Measurements from ENCODE around the gene APEX2.
"Not testable (repeated sequence)": the region's sequence is repeated elsewhere in the genome, so short reads cannot be mapped to it uniquely, and the experiment has no call there.

APEX2 gene

GRCh38 chrX:54999717-55000598, at the start of gene APEX2:
Gene APEX2 (plus strand): TSS chrX:55000363. CDS start chrX:55000423, 60 bp downstream.
- peak; percentile 70 to 78 for DNase-seq (ENCODE audit: low read depth in 1 of 2, low spot score in 1 of 2)

DNA sequence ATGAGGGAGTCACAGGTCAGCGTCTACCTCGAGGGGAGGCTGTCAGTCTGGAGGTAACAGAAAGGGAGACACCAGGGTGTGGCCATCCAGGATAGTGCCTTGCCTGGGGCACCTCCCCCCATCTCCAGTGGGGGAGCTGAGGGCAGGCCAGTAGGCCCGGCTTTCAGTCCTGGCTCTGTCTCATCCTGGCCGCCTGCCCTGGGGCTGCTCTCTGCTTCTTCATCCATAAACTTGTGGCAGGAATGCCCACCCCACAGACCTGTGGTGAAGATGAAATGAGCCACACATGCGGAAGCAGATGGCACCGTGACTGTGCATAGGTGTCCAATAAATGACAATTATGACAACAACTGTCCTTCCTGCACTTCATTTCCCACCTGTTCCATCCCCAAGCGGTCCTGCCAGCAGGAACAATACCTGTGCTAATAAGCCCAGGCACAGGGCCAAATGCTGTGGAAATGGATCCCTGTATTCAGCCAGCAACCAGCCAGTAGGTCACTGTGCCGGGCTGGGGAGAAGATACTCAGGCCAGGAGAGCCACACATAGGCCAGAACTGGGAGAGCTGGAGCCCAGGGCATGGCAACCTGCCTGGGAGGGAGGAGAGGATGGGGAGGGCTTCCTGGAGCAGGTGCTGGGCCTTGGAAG, 49.3 kb upstream of the APEX2 start:
- no peak for DNase-seq (ENCODE audit: low read depth in 1 of 2, low spot score in 1 of 2)

DNA sequence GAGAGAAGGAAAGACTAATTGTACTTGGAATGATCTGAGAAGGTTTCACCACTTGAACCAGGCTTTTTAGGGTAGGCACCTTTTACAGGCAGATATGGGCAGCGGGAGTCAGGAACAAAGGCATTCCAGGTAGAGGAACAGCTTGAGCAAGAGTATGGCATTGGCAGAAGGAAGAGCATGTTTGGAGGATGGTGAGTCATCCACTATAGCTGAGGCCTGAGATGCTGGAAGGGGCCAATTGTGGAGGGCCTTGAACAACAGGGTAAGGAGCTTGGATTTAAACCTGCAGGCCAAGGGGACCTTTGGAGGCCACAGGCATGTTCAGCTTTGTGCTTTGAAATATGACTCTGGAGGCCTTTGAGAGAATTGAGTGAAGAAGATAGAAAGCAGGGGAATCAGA, 38.4 kb upstream of the APEX2 start:
- DNase-seq (ENCODE audit: low read depth in 1 of 2, low spot score in 1 of 2) = no peak

DNA sequence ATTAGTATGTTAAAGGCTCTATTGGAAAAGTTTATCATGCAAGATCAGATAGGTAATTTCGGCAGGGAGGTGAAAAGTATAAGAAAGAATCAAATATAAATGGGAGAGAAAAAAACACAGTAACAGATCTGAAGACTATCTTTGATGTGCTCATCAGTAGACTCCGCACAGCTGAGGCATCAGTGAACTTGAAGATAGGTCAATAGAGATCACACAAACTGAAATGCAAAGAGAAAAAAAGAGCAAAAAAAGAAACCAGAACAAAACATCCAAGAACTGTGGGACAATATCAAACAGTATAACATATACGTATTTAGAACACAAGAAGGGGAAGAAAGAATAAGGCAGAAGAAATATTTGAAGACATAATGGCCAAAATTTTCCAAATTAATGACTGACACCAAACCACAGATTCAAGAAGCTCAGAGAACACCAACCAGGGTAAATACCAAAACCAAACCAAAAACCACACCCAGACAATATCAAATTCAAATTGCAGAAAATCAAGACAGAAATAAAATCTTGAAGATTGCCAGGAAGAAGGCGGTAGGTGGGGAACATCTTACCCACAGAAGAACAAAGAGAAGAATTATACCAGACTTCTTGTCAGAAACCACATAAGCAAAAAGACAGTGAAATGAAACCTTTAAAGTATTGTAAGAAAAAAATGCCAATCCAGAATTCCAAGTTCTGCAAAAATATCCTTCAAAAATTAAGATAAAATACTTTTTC, 35.2 kb upstream of the APEX2 start:
- no peak for DNase-seq (ENCODE audit: low read depth in 1 of 2, low spot score in 1 of 2)

GRCh38 chrX:54977387-54977786, 22.8 kb upstream of the APEX2 start:
- no peak for DNase-seq (ENCODE audit: low read depth in 1 of 2, low spot score in 1 of 2)

- DNase-seq (ENCODE audit: low read depth in 1 of 2, low spot score in 1 of 2) = no peak
These were observed 21.7 kb upstream of the APEX2 start for GRCh38 chrX:54978448-54978847.

DNA sequence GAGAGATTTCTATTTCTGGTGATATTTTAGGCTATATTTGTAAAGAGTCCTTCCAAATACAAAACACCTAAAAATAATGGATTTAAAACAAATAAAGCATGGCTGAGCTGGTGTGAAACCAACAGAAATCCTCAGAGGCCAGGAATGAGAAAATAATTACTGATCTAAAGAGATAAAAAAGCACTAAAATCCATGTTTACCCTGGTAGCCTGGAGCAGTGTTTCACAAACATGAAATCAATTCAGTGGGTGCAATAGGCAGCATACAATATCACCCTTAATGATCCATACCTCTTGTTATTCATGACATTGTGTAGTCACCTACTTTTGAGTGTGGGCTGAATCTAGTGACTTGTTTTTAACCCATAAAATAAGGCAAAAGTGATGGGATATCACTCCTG, 20.7 kb upstream of the APEX2 start:
- no peak for DNase-seq (ENCODE audit: low read depth in 1 of 2, low spot score in 1 of 2)

GRCh38 chrX:54980334-54980733, 19.8 kb upstream of the APEX2 start:
- DNase-seq (ENCODE audit: low read depth in 1 of 2, low spot score in 1 of 2) = no peak

DNA sequence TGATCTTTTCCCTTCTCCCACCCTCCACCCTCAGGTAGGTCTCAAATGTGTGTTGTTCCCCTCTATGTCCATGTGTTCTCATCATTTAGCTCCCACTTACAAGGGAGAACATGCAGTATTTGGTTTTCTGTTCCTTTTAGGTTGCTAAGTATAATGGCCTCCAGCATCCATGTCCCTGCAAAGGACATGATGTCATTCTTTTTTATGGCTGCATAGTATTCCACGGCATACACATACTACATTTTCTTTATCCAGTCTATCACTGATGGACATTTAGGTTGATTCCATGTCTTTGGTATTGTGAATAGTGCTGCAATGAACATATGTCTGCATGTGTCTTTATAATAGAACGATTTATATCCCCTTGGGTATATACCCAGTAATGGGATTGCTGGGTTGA, 16.9 kb upstream of the APEX2 start:
- not testable (repeated sequence) for DNase-seq (ENCODE audit: low read depth in 1 of 2, low spot score in 1 of 2)

DNA sequence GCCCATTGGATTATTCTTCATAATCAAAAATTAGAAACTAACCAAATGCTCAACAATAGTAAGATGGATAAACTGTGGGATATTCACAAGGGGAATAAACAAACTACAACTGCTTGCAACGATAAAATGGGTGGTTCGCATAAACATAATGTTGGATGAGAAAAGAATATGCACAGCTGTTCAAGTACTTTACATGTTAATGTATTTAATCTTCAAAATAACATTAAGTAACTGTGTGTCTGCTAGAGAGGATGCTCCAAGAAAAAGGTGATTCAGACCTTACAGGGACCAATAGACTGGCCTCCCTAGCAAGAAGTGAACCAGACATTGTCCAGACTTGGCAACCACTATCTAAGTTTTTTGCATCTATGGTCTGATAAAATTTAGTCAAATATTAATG, 8.5 kb upstream of the APEX2 start:
- no peak for DNase-seq (ENCODE audit: low read depth in 1 of 2, low spot score in 1 of 2)

- DNase-seq (ENCODE audit: low read depth in 1 of 2, low spot score in 1 of 2) = no peak
These were observed 7.1 kb upstream of the APEX2 start for GRCh38 chrX:54992911-54993622.

DNA sequence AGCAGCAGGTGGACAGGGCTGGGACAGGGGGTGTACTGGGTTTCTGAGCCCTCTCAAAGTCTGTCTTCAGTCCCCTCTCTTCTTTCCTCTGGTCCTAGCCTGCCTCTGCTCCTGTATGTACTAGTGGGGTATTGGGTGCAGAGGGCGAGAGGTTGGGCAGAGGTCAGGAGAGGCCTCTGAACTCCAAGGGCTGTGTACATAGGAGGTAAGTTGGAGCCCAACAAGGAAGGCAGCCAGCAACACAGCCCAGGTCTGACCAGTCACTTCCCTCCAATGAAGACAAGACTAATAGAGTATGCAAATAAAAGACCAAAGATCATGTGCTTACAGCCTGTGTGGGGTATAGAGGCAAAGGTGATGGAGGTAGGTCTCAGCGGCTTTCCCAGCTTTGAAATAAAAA, 6.1 kb upstream of the APEX2 start, which contains the start of gene PFKFB1:
Gene PFKFB1 (minus strand): TSS at position 90 of the 400 bp plus-strand sequence. CDS start 181 bp downstream, outside the sequence.
- DNase-seq (ENCODE audit: low read depth in 1 of 2, low spot score in 1 of 2) = no peak

- DNase-seq (ENCODE audit: low read depth in 1 of 2, low spot score in 1 of 2) = no peak
These were observed 5.4 kb upstream of the APEX2 start for GRCh38 chrX:54994668-54995351.

DNA sequence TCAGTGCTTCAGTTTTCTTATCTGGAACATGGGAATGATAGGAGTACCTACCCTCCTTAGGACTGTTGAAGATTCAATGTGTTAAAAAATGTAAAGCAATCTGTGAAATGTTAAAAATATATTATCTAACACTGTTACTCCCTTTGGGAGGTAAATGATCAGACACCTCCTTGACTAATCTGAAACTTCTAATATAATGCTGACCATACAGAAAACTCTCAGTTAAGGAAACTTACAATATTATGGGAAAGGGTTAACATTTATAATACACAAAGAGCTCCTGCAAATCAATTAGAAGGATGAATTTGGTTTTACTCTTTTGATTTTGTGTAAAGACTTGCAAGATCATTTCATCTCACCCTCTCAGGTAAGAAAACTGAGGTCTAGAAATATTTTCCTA, 4.5 kb upstream of the APEX2 start:
- DNase-seq (ENCODE audit: low read depth in 1 of 2, low spot score in 1 of 2) = no peak

DNA sequence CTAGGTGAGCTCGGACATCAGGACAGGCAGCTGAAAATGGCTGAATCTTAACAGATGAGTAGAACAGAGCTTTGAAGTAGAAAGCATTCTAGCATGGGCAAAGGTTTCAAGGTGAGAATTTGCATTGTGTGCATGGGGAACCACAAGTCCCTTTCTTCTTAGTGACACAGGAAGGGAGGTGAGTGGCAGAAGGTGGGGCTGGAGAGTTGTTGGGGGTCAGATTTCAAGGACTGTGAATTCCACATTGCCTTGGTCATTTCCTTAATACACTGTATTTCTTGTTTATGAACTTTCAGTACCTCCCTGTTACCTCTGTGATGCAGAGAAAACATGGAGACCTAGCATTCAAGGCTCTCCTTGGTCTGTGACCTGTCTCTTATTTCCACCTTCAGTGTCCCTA, 4.1 kb downstream of the APEX2 start:
- DNase-seq (ENCODE audit: low read depth in 1 of 2, low spot score in 1 of 2) = no peak

GRCh38 chrX:55005256-55005655, 5.1 kb downstream of the APEX2 start:
- DNase-seq (ENCODE audit: low read depth in 1 of 2, low spot score in 1 of 2) = no peak

DNA sequence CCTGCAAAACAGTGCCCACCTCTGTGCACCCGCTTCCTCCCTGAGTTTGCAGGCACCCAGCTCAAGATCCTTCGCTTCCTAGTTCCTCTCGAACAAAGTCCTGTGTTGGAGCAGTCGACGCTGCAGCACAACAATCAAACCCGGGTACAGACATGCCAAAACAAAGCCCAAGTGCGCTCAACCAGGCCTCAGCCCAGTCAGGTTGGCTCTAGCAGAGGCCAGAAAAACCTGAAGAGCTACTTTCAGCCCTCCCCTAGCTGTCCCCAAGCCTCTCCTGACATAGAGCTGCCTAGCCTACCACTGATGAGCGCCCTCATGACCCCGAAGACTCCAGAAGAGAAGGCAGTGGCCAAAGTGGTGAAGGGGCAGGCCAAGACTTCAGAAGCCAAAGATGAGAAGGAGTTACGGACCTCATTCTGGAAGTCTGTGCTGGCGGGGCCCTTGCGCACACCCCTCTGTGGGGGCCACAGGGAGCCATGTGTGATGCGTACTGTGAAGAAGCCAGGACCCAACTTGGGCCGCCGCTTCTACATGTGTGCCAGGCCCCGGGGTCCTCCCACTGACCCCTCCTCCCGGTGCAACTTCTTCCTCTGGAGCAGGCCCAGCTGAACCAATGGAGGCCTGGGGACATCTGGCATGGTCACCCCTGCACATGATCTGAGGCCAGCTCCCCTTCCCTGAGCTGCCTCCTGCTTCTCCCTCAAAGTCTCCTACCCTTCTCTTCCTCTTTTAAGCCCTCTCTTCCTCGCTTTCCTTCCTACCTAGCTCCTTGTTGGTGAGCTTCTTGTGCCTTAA, 6.9 kb downstream of the APEX2 start:
- DNase-seq (ENCODE audit: low read depth in 1 of 2, low spot score in 1 of 2) = no peak

DNA sequence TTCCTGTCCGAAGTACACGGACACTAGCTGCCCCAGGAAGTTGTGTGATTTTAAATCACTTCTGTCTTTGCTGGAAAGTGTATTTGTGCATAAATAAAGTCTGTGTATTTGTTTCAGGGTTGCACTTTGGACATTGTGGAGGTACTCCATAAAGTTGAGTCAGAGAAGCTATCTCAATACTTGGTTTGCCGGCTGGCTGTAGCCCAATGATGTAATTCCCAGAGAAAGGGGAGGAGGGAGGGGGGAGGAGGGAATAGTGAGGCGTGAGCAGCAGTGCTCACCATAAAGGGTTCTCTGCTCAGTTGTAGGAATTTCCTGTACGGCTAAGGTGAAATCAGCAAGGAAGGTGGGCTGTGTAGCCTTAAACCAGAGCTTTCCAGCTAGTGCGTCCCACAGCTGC, 7.5 kb downstream of the APEX2 start:
- DNase-seq (ENCODE audit: low read depth in 1 of 2, low spot score in 1 of 2) = no peak

GRCh38 chrX:55008571-55009358, 8.6 kb downstream of the APEX2 start:
- no peak for DNase-seq (ENCODE audit: low read depth in 1 of 2, low spot score in 1 of 2)

Measured in stimulated activated CD4-positive, alpha-beta T cell treated with anti-CD3 and anti-CD28 coated beads, Interleukin-15, amount 100 ng/mL, for 1 hour (primary cell).